Stimulated activated CD8-positive, alpha-beta memory T cell treated with anti-CD3 and anti-CD28 coated beads, Interleukin-4, amount 100 ng/mL, for 1 hour (primary cell): ENCODE results near the gene GPM6B.

Experiments used
- DNase-seq, 2 donors: peaks; one replicate each; pipeline ENCODE4 v3.0.0-alpha.2; 2020; ENCODE audit warnings: low read depth in 2 of 2, low spot score in 1 of 2

Gene GPM6B

DNA sequence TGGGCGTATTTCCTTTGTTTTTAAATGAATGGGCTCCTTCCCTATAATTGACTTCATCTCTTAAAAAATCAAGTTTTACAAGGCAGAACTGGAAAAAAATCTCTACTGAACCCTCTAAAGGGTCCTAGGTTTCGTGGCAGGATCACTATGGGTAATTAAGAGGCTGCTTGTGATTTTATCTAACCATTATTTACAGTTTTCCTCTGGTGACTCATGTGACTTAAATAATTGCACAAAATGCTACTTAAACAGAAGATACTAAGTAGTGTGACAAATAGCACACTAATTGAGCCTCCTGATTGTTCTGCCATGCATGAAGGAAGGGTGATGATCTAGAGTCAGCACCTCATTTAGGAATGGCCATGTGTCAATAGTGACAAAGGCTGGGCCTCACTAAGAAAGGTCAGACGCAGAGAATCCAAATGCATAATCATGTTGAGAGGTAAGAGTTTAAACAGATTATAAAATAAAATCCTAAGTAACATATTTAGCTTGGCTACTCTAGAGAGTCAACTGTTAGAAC is 46.8 kb downstream of the GPM6B start:
- no peak for DNase-seq

DNA sequence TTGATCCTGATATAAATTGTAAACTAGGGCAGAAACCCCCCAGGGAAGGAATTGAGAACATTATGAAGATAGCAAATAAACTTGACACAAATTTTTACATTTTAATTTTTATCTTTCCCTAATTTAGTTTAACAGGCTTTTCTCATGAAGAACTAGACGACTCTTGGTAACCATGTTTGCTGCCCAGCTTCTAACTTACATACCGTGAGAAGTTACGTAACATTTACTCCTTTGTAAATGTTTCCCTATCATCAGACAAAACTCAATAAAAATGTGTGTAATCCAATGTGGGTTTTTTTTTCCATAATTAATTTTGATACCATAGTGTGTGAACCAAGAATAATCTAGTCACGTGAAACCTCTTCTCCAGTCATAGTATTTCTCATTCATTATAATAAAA is 48.0 kb downstream of the GPM6B start:
- DNase-seq: no peak

DNA sequence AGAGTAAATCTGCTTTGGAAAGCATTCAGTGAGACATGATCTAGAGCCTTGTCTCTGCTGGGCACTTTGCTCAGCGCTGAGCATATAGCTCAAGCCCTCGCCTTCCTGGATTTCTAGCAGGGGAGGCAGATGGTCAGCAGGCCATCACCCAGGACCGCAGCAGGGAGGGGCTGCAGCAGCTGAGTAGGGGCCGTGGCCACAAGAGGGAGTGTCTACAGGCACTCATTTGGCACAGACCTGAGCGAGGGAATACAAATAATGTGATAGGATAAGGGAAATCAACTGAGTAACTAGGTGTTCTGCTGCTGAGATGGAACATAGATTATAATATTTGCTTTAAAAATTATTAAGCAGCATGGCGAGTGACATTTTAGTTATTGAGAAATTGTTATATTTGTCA is 52.1 kb downstream of the GPM6B start:
- DNase-seq: no peak

DNA sequence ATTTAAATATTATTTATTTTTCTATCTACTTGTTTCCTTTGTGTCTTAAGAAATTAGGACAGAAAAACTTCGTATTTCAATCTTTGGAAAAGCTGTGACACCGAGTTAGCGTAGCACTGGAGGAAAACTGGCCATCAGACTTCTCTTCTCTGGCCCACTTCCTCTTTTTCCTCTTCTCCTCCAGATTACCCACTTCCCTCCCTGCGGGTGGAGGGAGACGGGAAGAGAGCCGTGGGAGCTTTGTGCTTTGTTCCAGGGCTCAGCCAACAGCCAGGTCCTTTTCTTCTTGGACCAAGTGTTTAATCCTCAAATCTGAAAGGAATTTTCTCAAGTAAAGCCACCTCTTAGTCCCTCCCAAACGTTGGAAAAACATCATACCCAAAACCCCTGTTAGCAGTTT is 52.6 kb downstream of the GPM6B start:
- DNase-seq: no peak

DNA sequence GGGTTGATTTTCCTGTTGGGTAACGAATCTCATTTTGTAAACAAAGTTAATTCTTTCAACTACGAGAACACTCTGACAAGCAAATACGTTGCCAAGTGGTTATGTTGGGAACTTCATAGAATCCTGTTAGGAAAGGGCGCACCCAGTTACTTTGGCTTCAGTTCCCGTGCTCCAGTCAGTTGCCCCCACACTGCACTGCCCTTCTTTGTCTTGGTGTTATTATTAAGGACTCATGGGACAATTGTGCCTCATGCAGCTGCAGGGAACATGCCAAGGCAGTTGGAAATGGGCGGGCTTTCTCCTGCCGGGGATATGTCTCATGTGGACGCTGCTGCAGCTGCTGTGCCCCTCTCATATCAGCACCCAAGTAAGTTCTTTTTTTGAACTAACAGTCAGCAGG is 53.4 kb downstream of the GPM6B start:
- no peak for DNase-seq

DNA sequence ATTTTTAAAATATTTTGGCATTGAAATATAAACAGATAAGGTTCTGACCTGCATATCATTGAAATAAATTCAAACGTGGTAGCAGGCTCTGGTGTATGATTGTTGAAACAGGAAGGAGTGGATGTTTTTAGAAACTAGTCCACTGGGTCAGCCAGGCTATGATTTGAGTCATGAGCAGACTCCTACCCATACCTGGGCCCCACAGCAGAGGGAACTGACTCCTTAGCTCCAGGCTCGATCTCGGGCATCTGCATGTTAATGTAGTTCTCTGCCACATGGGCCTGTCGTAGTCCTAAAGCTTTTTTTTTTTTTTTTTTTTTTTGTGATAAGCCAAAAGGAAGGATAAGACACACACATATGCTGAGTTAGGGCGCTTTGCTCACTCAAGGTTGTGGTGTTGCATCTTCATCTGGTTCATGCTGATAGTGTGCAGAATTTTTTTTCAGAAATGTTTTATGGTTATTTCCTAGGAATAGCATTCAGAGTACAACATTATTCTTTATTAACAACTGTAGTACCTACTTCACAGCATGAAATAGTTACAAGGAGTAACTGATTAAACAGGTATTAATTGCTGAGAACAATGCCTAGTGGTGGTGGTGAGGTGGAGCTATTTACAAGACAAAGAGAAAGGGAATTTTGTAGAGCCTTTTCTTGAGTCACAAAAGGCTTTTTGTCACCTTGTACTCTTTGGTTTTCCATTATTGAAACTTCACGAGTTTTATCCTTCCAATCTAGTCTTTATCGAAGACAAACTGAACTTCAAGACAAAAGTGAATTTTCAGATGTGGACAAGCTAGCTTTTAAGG is 55.1 kb downstream of the GPM6B start:
- no peak for DNase-seq

DNA sequence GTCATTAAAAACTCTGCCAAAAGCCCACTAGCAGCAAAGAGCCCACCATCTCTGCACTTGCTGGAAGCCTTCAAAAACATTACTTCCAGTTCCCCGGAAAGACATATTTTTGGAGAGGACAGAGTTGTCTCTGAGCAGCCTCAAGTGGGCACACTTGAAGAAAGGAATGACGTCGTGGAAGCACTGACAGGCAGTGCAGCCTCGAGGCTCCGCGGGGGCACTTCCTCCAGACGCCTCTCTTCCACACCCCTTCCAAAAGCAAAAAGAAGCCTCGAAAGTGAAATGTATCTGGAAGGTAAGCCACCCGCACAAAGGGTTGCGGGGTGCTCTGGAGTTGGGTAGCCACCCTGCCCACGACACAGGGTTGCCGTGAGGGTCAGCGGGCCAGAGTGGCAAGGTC is 56.5 kb downstream of the GPM6B start:
- no peak for DNase-seq

DNA sequence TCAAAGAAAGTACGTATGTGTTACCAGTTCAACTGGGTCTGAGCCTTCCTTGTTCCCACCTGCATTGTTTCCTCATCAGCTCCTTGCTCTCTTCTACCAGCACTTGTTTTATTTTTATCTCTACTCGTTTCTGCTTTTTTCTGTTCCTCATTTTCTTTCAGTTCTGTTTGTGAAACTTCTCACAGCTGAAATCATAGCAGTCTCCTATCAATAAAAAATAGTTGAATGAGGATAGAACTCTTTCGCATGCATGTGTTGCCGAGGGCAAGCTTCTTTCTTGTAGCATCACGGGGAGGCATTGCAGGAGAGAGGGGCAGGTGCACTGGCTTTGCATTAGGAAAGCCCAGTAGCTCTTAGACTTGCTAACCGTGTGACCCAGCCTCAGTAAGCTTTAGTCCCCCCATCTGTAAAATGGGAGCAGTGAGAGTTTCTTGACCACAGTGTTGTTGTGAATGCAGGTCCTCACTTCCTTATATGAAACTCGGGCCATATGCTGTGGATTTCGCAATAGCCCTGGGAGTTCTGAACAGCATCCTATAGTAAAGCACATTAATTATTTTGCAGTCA is 57.7 kb downstream of the GPM6B start:
- DNase-seq: no peak

DNA sequence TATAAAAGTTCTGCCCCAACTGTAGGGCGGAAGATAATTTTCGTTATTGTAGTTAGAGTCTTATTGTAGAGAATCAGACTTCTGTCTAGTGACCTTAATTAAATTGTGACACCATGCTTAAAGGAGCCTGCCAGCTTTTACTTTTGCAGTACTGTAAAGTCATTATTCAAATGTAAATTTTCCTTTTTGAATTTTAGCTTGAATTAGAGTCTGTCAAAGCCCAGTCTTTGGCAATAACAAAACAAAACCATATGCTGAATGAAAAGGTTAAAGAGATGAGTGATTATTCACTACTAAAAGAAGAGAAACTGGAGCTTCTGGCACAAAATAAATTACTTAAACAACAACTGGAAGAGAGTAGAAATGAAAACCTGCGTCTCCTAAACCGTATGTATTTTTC is 60.5 kb downstream of the GPM6B start:
- no peak for DNase-seq

DNA sequence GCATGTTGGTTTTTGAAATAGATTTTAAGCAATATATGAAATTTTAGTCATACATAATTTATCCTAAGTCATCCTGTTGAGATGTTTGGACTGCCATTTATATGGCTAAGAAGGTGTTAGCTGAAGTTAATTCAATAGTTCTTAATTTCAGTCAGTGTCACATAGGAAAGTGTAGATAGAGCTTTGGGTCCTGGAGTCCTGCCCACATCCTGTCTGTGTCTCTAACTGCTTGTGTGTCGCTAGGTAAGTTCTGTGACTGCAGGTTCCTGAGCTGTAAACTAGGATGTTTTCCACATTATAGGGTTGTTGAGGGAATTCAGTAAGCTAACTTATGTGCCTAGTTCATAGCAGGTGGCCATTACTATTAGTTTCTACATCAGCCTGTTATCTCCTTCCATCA is 61.6 kb downstream of the GPM6B start:
- DNase-seq: no peak

DNA sequence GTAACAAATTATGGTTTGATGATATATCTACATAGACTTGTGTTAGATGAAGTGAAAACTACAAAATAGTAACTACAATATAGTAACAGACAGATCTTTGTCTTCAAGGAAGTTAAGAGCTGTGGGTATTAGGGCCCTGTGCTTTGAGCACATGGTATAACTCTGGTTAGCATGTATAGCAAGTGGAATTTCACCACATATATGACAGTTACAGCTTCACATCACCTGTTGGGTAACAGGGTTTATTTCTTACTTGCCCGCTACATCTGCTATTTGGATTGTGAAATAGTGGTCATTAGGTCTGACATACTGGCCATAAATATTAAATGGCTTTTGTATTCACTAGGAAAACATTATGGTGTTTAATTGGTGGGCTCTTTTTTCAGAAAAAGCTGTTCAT is 62.1 kb downstream of the GPM6B start:
- no peak for DNase-seq

DNA sequence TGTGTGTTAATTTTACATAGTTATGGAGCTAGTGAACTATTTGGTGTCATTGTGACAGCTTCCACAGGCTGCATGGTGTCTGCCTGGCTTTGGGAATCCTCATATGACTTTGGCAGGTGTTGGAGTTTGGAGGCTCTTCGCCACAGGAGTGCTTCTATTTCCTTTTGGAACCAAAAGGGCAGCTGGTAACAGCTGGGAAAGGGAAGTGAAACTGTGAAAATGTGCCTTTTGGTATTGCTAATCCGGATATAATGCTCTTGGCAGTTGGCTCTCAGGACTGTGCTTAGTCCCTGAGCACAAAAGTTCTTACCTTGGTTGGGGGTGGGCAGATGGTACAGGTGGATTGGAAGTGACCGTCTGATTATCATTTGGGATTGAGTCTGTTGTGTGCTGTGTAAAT is 64.2 kb downstream of the GPM6B start:
- DNase-seq: no peak

DNA sequence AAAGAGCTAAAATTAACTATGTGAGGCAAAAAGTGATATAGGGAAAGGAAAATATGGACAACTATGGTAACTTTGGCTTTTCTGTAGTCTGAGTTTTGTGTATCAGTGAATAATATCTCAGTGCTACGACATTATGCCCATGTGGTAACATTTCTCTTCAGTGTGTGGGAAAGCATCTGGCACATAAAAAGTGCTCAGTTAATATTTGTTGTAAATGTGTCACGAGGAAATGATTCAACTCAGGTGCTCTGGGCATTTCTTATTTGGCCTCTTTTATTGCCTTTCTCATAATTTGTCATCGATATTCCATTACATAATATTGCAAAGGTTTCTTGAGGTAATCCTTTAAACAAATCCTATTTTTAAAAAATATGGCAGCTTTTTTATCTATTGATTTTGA is 64.8 kb downstream of the GPM6B start:
- no peak for DNase-seq

DNA sequence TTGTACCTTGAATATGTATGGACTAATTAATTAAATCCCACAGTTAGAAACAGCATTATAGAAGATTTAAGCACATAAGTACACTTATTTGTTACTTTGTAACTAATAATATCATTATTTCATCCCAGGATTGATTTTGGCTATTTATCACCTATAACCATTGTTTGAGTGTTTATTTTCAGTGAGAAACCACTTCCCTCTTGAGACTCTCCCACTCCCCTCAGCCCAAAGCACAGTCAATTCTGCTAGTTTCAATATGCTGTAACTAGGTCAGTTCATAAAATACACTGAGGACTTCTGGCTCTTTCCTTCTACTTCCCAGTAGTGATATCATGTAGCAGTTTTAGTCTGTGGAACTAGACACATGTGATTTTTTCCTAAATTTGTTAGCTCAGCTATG is 66.1 kb downstream of the GPM6B start:
- DNase-seq: no peak

DNA sequence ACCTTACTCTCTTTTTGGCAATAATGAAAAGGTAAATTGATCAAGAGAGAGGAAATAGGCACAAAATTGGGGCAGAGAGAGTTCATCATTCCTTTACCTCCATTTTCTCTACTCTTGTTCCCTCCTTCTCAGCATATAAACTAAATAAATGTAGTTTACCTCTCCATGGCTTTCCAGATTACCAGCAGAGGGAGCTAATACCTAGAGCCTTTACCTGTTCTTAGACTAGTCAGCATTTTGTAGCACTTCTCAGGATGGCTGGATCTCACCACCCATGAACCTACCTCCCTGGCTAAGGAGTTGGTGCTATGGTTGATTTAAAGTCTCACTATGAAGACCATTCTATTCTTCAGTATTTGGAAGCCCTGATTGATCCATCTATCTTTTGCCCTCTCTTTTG is 66.7 kb downstream of the GPM6B start:
- no peak for DNase-seq

DNA sequence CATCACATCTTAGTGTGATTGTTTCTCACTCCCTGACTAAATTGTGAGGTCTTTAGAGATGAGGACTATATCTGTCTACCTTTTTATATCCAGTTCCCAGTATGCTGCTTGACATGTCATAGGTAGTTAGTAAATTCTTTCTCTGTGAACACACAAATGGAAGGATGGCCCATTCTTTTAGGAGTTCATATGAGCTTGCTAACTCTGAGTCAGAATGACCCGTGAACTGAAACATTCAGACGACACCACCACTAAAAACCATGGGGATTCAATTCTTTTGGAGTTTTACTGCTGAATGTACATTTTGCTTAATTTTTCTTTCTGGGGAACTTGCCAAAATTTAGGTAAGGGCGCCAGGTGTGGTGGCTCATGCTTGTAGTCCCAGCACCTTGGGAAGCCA is 68.4 kb downstream of the GPM6B start:
- DNase-seq: no peak

DNA sequence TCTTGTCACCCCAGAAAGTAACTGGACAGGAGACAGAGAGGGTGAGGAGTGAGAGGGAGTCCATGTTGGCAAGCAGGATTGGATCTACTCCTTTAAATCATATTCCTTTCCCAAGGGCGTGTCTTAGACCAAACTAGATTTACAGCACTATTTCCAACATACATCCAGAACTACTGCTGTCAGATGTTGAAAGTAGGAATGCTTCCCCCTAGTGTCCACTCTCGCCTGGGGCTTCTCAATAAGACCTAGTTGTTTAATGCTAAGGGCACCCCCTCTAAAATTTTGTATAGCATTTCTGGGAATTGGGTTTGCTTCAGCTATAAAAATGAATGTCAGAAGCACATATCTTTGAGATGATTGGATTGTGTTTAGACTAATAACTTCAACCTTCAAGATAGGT is 69.1 kb downstream of the GPM6B start:
- DNase-seq: no peak

DNA sequence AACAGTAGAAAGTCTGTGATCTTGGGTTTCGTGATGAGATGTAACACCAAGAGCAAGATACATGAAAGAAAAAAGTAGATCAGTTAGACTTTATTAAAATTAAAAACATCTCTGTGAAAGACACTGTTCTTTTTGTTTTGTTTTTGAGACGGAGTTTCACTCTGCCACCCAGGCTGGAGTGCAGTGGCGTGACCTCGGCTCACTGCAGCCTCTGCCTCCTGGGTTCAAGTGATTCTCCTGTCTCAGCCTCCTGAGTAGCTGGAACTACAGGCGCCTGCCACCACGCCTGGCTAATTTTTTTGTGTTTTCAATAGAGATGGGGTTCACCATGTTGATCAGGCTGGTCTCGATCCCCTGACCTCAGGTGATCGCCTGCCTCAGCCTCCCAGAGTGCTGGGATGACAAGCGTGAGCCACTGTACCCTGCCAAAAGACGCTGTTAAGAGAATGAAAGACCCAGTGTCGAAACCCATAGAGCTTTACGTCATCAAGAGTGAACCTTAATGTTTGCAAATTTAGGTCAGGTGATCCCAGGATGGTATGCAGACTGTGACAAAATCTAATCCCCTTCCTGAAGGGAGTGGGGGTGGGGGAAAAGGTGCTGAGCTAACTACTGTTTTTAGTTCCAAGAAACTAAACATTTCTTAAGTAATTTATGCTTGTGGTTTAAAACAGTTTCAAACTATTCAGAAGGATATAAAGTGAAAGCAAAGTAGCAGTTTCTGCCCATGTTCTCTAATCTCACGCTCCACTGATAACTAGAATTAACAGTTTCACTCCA is 74.3 kb downstream of the GPM6B start:
- DNase-seq: no peak

DNA sequence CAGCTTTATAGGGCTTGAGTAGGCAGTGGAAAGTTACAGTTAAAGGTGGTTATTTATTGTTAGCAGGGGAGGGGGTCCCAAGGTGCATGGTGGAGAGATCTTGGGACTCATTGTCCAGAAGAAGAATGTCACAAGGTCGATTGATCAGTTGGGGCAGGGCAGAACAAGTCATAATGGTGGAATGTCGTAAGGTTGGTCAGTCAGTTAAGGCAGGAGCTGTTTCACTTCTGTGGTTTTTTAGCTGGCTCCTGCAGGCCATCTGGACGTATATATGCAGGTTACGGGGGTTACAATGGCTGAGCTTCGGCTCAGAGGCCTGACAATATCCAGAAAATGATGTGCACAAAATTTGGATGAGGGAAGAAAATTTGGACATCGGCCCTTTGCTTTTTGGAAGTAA is 75.2 kb downstream of the GPM6B start:
- DNase-seq: no peak

DNA sequence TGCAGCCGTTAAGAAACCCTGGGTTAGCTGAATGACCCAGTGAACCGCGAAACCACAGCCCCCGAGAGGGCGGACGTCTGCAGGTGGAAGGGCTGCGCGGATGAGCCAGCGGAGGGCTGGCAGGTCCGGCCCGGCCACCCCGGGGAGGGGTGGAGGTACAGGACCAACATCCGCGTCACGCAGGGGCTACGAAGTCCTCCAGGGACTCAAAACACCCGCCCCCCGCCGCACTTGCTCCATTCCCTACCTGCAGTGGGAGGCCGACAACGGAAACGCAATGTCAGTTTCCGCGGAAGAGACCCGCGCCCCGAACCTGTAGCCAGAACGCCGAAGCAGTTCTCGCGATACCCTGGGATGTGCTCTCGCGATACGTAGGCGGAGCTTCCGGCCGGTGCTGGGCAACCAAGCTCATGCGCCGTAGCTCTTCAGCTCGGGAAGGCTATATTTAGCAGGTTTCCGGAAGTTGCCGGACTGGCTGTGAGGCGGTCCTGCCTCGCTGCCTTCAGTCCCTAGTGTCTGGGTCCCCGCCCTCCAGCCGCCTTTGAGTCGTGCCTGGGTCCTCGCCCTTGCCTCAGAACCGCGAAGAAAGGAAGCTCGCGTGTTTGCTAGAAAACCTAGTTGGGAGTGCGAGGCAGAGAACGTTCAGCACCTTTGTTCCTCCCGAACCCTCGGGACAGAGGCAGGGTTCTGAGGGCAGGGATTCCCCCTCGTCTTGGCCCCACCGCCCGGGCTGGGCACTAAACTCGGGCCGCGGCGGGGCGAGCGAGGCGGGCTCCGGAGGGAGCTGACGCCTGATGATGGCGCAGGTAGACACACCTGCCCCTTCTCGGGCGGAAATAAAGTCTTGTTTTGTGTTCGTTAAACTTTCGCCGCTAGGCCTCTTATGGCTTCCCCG is 82.4 kb downstream of the GPM6B start, which contains the start of the genes OFD1 and TRAPPC2:
Gene OFD1 (plus strand): TSS at position 471 of the 895 bp plus-strand sequence. CDS start 324 bp downstream, at position 795.
Gene TRAPPC2 (minus strand): TSS at position 343 of the 895 bp plus-strand sequence. CDS start 14,657 bp downstream, outside the sequence.
- peak; percentile 77 to 78 for DNase-seq

DNA sequence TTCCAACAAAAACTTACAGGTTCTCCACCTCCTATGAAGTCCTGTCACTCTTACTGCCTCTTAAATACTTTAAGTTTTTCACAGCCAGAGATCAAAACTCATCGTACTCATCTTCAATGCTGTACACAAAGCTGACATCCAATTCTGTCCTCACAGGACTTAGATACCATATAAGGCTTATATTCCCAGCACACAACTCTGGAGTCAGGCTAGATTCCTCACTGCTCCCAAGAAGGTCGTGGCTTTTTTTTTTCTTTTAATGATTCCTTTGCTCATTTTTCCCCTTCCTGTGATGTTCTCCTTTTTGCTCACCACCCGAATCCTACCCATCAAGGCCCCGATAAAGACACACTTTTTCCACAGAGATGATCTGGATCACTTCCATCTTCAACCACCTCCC is 83.4 kb downstream of the GPM6B start:
- no peak for DNase-seq
